SHP77 (cell line): ENCODE data around the gene UQCRH.

ENCODE experiments used
- DNase-seq, 2 experiments: peaks; one replicate each; lab custom pipeline; 2025; lab: John Stamatoyannopoulos, UW

The UQCRH gene

DNA sequence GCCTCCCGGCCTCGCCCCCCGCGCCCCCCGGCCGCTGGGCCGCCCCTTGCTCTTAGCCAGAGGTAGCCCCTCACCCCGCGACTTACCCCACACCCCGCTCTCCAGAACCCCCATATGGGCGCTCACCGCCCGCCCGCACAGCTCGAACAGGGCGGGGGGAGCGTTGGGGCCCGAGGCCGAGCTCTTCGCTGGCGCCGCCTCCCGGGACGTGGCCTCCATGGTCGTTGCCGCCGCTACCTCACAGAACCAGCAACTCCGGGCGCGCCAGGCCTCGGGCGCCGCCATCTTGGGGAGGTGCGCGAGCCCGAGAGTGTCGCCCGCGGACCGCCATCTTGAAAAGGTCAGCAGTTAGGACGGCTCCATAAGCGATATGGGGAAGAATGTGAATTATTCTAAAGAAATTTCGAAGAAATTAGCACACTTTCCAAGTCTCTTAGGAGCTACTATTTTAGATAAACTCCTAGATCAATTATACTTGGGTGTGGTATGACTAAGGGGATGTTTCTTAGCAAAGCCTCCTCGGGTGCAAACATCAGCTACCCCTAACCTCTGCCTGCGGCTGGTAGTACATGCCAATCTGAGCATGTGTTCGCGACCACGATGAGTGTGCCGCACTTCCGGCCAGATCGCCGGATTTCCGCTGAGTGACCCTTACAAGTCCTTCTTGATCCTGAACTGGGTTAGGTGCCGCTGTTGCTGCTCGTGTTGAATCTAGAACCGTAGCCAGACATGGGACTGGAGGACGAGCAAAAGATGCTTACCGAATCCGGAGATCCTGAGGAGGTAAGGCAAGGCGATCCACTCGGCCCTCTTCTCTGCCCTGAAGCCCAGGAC lies at the start of gene UQCRH, which contains the start of gene LRRC41:
Gene UQCRH (plus strand): TSS at position 661 of the 834 bp plus-strand sequence. CDS start 69 bp downstream, at position 730.
Gene LRRC41 (minus strand): TSS at position 579 of the 834 bp plus-strand sequence. CDS start 294 bp downstream, at position 285.
- DNase-seq = peak; percentile 92 to 95

DNA sequence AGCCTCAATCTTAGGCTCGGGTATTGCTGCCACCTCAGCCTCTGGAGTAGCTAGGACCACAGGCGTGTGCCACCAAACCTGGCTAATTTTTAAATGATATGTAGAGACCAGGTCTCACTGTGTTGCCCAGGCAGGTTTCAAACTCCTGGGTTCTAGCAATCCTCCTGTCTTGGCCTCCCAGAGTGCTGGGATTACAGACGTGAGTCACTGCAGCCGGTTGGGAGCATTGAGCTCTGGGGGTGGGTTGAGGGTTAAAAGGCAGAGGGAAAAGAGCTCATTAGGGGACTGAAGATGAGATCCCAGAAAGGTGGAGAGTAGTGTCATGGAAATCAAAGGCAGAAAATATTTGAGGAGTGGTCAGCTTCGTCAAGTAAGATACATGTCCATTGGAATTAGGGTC lies 48.8 kb upstream of the UQCRH start:
- DNase-seq = no peak

DNA sequence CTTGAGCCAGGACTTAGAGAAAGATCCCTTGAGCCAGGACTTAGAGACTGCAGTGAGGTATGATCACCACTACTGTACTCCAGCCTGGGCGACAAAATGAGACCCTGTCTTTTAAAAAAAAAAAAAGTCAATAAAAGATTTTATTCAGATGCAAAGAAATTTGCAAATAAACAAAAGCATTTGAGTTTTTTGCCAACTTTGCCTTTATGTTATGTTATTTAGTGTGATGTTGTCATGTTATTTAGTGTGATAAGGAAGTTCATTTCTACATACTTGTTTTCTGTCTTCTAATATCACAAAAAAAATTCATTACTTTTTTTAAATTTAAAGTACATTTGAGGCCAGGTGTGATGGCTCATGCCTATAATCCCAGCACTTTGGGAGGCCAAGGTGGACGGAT lies 47.0 kb upstream of the UQCRH start:
- no peak for DNase-seq

DNA sequence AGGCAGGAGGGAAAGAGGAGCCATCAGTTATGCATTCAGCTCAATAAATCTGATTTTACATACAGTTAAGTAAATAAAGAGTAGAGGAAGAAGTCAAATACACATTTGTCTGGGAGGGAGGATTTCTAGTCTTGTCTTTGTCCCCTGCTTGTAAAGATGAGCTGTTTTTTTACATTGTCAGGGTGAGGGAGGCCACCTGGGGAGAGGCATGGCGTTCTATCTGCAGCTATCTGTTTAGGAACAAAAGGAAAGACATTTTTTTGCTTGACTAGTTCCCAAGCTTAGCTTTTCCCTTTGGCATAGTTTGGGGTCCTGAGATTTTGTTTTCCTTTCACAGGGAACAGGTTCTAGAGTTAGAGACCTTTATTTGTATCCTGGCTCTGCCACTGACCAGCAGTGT lies 41.0 kb upstream of the UQCRH start:
- no peak for DNase-seq

DNA sequence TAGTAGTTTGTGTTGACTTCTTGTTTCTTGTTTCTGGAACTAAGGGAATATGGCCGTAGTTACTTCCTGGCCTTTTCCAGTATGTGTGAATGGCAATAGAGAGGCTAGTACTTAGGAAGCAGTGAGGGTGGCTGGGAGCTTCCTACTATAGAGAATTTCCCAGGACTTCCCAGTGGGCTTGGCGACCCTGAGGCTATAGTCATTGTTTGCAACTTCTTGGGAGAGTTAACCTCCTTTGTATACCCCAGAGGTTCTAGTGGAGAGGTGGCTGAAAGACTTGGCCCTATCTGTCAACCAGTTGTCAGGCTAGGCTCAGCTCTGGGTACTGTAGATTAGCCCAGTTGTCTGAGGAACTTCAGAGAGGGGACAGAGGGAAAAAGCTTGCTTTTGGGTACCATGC lies 40.4 kb upstream of the UQCRH start:
- DNase-seq = no peak

DNA sequence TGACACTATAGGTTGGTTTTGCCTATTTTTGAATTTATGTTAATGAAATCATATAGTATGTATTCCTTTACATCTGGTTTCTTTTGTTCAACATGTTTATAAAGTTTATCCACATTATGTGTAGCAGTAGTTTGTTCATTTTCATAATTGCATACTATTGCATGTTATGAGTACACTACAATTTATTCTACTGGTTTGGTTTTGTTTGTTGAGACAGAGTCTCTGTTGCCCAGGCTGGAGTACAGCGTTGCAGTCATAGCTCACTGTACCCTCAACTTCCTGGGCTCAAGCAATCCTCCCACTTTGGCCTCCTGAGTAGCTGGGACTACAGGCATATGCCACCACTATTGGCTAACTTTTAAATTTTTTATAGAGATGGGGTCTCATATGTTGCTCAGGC lies 34.9 kb upstream of the UQCRH start:
- no peak for DNase-seq

DNA sequence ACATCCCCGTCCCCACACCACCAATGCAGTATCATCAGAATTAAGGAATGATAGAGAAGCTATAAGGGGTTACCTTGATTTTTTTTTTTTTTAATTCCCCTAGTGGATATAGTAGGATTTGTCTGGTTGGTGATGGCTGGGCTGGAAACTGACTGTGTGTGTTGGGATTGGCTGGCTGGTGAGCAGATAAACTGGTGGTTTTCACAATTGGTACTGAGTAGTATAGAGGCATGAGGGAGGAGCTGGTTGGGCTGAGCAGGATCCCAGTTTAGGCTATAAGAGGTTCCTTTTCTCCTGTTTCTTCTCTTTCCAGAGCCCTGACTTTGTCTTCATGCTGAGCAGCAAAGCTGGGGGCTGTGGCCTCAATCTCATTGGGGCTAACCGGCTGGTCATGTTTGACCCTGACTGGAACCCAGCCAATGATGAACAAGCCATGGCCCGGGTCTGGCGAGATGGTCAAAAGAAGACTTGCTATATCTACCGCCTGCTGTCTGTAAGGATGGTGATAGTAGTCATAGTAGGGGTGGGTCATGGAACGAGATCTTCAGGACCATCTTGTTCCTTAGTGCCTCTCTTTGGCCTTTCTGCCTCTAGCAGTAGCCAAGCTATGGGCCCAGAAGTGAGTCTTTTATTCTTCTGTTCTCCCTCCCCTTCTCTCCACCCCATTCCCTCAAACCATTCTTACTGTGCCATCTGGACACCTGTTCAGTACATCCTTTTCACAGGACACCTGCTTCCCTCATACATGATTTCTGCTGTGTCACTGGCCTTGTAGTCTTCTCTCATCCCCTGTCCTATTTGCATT lies 29.1 kb upstream of the UQCRH start:
- DNase-seq = no peak

DNA sequence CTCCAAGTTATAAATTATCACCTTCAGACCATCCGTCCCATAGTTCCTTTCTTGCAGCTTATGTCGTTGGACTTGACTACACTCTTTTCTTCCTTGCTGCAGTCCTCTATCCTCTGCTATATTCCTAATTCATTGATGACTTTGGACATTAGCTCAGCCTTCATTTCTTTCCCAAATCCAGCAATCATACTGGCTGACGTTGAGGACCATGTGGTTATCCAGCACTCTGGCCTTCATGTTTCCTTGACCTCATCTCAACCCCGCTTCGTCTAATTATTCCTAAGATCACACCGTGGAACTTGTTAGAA lies 28.5 kb upstream of the UQCRH start:
- DNase-seq = no peak

DNA sequence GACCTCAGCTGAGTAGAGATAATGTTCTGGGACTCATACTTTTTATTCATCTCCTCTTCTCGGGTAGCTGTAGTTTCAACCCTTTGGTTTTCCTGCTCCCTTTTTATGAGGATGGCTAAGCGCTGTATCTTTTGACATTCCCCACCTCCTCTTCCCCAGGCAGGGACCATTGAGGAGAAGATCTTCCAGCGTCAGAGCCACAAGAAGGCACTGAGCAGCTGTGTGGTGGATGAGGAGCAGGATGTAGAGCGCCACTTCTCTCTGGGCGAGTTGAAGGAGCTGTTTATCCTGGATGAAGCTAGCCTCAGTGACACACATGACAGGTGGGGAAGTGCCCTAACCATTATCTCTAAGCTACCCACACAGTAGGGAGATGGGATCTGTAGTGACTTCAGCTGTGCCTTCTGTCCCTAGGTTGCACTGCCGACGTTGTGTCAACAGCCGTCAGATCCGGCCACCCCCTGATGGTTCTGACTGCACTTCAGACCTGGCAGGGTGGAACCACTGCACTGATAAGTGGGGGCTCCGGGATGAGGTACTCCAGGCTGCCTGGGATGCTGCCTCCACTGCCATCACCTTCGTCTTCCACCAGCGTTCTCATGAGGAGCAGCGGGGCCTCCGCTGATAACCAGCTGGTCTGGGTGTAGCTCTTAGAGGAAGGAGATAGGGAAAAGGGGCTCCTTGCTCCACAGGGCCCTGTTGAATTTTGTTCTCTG lies 25.7 kb upstream of the UQCRH start:
- DNase-seq = no peak

DNA sequence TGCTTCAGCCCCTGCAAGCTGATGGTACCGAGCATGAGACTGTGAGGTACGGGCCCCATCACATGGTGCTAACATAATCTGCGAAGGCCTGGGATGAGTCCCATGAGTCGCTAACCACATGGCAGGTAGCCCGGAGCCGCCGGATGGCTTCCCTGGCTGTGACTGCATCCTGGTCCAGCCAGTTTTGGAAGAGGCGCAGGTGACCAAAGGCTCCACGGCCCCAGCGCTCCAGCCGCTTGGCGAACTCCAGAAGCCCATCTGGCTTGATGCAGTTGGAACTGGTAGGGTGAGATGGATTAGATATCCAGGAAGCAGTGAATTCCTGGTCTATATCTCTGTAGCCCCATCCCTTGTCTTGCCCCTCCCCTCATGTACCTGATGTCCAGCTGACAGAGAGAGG lies 24.7 kb upstream of the UQCRH start:
- DNase-seq = no peak

DNA sequence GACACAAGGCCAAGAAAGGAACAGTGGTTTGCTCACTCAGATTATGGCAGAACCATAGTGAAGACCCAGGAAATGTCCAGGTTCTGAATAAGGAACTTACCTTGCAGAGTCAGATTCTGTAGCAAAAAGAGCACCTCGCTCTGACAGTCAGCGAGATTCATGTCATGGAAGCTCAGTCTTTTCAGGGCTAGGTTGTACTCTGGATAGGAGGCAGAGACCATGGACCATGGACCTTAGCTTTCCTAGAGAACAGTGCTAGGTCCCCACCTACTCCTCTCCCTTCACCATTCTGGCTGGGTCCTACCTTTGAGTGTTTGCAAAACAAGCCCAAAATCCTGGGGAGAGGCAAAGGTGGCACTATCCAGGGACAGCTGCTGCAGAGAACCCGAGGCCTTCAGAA lies 23.4 kb upstream of the UQCRH start:
- no peak for DNase-seq

DNA sequence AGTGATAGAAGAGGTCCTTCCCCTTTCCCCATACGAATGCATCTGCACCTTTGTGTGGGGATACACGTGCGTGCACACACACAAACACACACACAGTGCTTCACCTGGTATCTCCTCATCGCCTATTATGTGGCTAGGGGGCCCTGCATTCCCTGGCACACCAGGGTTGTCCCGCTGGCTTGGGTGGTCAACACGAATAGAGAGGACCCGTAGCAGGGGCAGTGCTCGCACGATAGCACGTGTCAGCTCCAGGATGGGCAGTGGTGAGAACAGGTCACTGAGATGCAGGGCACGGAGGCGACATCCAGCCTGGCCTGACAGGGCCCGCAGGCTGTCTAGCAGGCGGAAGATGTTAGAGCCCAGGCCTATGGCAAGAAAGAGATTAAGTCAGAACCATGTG lies 22.5 kb upstream of the UQCRH start:
- DNase-seq = no peak

DNA sequence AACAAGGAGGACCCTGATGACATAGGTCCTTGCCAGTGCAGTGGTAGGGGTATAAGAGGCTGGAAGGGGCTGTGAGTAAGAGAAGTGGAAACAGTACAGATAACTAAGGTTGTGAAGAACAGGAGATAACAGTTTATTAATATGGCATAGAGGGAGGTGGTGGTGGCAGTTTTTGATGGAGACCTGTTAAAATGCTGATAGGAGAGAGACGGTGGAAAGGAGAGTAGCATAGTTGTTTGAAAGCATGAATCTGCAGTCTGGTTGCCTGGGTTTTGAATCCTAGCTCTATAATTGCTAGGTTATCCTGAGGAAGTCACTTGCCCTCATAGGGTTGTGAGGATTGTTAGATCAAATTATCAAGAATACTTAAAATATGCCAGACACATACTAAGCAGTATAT lies 19.4 kb upstream of the UQCRH start:
- no peak for DNase-seq

DNA sequence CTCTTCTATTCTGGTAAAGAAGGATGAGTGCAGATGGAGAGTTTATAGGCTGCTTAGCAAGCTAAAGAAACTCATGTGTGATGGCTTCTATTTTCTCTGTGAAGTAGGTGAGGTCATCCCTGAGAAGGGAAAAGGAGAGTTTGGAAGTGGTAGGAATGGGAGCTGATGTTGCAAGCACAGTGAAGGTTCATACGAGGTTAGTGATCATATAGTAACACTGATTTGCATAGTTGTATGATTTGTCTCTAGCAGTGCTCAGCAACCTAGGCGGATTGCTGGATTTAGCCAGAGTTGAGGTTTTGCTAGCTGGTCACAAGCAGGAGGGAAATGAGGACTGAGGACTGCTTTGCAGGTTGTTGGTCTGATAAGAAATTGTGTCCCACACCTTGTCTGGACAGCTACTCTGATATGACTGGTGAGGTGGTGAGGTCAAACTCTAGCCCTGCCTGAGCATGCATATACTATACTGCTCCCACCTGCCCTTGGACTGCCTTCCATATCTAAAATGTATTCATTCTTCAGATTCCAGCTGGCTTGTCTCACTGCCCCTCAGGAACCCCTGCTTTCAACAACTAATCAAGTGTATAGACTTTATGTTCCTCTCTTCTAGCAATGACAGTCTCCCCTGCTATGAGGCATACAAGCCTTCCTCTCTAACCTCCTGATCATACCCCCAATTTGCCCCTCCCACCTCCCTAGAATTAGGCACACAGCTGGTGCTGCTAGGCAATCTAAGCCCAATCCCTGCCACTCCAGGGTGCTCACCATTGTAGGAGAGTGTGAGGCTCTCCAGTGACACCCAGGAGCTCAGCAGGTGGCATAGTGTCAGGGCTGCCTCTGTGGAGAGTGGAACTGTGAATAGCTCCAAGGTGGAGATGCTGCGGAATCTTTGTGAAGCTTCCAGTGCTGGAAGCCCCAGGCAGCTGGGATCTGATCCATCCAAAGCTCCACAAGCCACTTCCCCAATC lies 18.6 kb upstream of the UQCRH start:
- DNase-seq = peak; percentile 18 to 24

DNA sequence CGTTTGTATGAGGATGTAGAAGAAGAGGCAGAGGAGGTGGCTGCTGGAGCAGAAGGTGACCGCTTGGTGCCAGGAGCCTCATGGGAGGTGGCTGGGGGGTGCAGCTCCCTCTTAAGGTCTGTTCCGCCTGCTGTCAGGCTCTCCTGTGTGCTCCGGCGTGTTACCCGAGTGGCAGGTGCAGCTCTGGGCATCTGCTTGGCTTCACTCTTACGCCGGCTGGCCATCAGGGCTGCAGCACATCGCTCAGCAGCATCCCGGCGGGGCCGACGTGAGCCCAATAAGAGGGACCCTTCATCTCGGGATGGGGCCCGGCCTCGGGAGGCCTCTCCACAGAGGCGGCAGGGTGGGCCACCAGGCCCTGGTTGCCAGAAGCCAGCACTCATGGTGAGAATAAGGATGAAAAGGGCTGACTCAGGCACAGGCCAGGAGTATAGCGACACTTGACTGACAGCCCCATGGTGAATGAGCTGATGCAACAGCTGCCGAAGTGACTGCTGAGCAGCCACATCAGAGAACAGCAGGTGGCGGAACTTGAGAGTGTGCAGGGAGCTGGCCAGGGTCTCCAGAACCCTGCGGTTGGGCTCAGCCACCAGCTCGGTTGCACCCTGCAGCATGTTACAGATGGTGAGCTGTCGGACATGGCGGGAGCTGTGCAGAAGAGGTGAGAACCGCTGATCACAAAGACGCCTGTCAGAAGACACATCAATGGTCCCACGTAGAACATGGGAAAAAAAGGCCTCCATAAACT lies 17.6 kb upstream of the UQCRH start:
- peak; percentile 90 to 94 for DNase-seq

DNA sequence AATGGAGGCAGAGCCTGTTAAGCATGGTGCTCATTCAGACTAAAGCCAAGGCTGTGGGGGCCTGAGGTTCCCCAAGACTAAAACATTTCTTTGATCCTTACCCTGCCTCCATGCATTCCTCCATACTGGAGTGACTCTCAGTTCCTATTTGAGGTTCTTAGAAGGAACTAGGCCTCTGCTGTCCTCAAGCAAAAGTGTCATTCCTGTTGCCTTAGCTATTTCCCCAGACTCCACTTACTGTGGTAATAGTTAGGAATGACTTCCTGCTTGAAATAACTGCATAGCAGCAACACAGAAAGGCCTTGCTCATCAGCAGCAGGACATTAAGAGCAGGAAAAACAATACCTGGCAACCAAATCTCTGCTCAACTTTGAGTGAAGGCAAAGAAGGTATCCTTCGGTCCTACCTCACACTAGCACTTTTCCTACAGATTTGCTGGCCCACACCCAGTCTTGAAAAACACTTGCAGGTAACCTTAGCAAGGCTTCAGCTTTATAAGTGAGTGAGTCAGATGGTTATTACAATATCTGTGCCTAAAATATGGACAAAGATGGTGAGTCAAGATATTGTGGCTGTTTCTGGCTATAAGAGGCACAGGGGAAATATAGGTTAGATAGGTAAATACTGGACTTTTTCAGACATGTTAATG lies 14.9 kb upstream of the UQCRH start:
- DNase-seq = no peak

DNA sequence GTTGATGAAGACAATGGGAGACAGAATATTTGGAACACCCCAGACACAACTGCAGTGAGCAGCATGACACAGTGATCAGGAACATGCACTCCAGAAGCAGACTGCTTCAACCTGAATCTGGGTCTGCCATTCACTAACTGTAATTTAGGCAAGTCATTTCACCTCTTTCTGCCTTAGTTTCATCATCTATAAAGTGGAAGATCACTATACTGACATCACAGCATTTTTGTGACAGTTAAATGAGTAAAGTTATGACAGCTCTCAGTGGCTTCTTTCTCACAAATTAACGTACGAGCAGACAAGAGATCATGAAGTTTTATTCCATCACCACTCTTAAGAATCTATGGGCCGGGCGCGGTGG lies 14.4 kb upstream of the UQCRH start:
- no peak for DNase-seq

DNA sequence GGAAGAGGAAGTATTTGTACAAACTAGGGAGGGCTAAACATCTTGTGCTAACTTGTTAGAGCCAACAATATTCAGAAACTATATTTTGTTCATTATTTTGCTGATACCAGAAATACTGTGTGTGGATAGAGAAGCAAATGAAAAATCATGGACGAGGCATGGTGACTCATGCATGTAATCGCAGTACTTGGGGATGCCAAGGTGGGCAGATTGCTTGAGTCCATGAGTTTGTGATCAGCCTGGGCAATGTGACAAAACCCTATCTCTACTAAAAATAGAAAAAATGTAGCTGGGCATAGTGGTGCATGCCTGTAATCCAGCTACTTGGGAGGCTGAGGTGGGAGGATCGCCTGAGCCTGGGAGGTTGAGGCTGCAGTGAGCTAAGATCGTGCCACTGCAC lies 13.5 kb upstream of the UQCRH start:
- DNase-seq = no peak

DNA sequence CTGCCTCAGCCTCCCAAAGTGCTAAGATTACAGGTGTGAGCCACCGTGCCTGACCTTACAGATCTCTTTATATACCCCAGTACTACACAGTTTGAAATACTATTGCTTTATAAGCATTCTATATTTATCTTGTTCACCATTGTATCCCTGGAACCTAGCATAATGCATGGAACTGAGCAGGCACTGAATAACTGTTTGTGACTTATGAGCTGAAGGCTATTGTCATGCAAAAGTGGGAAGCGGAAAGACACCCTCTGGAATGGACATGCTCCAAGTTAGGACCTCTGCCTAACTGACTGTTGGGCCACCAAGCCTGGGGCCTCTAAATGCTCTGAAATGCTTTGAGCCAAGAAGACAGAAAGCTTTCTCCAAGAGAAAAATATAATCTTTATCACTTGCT lies 8.2 kb upstream of the UQCRH start:
- no peak for DNase-seq

DNA sequence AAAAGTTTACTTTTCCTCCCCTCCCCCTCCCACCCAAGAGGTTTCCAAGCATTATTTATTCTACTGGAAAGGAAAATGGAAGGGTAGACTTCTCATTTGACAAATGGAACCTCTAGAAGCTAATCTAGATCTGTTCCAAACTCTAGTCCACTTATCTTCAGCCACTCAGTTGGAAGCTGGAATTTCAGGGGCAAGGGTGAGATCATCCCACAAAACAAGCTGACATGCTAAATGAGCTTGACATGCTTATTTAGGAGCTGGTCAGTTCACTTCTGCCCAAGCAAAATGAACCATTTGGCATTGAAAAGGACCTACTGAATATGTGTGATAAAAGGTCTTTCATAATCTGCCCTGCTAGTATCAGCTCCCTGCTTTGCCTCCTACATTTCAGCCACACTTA lies 5.1 kb upstream of the UQCRH start:
- no peak for DNase-seq
